HG02938 (cell line): ENCODE measurements around the gene KSR1.

Experiments used
- ATAC-seq: cut with Tn5 transposase; IDR thresholded peaks from one replicate; pipeline ENCODE4 v1.9.1; 2021; ENCODE audit warnings: mild to moderate bottlenecking, moderate library complexity; ENCODE audit not compliant: unreplicated experiment

KSR1 gene

GRCh38 chr17:27532269-27533263, 76.3 kb downstream of the KSR1 start:
- no peak for ATAC-seq

DNA sequence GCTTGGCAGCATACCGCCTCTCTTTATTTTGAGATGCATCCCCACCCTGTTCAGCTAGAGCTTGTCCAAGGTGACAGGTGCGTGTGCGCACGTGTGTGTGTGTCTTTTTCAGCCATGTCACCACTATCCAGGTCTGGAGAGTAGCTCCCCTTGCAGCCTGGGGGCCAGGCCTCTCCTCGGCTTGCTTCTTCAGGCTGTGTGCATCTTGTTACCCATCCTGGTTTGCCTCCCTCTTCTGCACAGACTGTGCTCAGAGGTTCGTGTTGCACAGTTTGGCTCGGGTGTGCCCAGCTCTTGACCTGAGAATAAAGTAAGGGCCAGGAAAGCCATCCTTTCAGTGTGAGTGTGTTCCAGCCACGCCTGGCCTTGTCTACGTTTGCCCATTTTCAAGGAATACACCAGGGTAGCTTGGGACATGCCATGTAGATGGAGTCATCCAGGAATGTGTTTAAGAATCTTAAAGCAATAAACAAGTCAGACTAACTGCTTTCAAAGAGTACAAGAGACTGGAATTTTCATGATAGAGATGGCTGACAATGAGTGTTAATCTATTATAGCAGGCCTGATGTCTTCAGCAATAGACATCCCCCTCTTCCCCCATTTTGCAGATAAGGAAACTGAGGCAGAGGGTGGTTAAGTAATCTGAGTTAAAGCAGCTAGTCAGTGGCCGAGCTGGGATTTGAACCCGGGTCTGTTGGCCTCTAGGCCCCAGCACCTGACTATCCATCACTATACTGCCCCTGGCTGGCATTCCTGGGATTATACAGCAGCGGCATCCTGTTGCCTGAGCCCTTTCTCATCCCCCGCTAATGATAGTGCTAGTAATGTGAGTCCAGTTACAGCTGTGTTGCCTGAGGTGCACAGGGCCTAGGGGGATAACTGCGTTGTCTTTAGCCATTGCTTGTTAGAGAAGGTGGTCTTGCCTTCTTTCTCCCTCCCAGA, 77.9 kb downstream of the KSR1 start:
- no peak for ATAC-seq

DNA sequence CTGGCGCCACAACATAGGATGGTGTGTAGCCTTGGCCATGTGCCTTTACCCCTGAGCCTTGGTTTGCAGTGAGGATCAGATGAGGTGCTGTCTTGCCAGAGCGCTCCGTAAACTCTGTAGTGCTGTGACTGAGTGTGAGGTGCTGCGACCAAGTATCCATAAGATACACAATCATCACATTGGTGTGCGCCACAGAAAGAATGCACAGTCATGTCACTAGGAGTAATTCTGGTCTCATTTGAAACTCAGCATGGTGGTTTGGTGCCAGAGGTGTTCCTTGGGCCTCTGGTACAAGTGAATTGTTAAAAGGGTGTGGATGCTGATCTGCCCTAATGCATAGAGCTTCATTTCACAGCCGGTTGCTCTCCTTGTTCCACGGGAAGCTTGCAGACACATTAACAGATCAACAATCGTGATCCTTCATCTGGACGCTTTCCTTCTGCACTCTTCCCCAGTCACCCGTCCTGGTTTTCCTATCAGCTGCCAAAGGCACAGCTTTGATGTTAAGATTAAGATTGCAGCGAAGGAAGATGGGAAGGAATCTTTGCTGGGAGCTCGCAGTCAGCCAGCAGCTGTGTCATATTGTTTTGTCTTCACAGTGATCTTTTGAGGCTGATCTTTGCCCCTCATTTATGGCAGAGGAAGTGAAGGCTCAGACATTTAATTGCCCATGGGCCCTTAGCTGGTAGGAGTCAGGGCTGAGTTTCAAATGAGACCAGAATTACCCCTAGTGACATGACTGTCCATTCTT, 79.1 kb downstream of the KSR1 start:
- no peak for ATAC-seq

DNA sequence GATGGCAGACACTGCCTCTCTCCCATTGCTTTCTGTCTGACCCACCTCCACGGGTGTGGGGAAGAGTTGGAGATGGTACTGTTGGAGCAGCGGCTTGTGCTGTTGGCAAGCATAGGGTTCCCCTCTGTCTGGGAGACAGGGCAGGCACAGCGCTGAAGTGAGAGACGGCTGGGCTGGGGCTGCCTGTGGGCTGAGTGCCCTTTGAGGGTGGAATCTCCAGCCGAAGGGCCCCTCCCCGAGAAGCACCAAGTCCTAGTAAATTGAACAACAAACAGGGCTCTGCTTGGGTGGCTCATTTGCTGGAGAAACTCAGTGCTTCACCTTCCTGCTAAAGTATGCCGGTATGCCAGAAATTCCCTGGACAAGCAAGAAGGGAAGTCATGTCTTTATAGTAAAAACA, 79.7 kb downstream of the KSR1 start:
- no peak for ATAC-seq

- no peak for ATAC-seq
These were observed 80.5 kb downstream of the KSR1 start for GRCh38 chr17:27536781-27537180.

DNA sequence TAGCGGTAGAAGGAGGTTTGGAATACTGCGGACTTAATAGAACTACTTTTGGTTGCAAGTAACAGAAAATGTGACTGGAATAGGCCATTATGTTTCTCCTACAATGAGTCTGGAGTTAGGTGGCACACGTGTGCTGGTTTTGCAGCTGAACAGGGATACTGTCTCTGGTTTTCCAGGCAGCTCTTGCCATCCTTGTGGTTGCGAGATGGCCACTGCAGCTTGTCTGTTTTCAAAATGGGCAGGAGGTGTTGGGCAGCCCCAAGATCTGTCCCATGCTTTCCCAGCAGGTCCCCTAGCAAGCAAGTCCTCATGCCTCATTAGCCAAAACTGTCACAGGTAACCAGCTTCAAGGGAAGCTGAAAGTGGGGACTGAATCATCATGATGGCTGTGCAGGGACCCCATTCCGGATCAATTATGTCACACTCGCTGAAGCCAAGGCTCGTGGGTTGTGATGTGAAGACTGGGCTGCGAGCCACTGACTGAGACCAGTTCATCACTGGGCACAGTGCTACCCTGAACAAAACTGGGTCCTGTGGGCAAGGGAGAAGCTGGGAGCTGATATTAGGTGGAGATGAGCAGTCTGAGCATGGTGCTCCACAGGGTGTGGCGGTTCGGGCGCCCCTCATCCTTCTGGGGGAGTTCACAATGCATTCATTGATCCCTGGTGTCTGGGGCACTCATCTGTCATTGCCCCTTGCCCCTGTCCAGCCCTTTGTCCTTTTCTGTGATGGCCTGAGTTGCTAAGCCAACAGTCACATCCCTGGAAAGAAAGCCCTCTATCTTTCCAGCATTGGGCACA, 82.1 kb downstream of the KSR1 start:
- no peak for ATAC-seq

GRCh38 chr17:27539152-27539551, 82.9 kb downstream of the KSR1 start:
- no peak for ATAC-seq

- ATAC-seq: no peak
These were observed 83.6 kb downstream of the KSR1 start for GRCh38 chr17:27539794-27540317.

DNA sequence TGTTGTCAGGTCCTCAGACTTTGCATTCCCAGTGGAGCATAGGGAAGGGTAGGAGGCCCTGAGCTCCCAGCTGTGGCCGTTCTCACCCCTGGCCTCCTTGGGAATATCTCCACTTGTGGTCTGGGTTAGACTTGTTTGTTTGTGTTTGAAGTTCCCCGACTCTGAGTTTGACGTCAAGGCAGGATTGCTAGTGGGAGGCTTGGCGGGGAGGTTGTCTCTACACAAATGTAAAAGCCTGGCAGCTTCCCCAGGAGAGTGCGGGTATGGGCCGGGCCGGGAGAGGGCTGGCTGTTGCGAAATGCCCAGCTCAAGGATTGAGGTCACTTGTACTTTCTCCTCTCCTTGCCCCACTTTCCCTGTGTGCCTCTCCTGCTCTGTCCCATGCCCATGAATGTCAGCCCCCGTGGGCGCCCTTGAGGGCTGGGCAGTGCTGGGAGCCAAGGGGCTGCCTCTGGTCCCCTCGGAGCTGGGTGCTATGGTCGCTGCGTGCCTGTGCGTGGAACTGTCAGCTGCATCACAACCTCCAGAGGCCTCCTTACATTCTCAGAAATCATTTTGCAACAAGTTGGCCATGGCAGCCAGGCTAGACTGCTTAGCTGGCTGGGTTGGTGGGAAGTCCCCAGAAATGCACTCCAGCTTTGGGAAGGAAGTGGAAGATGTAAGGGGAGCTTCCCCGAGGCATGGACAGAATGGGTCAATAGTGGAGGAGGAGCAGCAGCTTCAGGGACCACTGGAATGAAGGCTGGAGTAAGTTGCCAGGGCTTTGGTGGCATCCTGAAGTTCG, 84.3 kb downstream of the KSR1 start:
- no peak for ATAC-seq

DNA sequence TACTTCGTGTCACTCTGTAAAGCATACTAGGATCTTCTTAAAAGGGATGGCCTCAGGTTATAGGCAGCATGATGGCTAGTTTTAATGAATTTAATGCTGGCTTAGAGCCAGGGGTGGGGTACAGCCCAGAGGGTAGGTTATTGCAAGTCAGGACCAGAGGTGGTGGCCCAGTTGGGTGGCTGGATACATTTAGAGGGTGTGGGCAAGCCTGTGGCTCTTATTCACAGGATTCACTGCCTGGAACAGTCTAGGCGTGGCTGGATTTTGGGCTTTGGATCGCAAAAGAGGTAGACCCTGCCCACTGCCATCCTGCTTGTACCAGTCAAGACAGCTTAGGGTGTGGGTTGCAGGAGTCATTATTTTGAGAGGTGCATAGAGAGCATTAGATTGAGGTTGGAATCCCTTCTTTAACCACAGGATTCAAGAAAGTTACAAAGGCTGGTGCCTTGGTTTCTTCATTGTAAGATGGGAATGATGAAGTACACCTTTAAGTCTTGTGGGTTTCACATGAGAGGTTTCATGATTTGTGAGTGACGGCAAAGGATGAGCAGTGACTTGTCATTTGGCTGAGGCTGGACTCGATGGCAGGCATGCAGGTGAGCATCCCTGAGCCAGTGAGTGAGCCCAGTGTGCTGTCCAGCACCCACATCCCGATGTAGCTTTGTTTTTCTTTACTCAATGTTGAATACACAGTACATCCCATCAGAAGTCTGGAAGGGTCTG, 85.2 kb downstream of the KSR1 start:
- no peak for ATAC-seq

GRCh38 chr17:27542841-27543463, 86.7 kb downstream of the KSR1 start:
- no peak for ATAC-seq

DNA sequence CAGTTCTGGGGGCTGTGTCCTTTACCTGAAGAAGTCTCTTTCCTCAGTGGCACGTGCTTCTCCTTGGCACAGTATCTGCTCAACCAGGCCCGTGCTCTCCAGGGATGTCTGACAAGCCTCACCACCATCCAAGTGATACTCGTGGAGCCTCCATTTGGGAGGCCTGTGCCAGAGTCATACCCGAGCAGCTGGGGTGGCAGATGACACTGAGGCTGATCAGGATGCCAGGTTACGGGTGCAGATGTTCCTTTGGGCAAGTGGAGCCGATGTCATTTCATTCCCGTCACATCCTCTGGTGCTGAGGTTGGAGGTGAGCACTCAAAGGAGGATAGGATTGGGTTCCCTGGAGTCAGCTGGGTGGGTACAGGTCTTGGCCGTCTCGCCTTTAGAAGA, 87.2 kb downstream of the KSR1 start:
- no peak for ATAC-seq

GRCh38 chr17:27543958-27544349, 87.7 kb downstream of the KSR1 start:
- no peak for ATAC-seq

GRCh38 chr17:27544350-27545131, 88.3 kb downstream of the KSR1 start:
- peak; percentile 89 for ATAC-seq

DNA sequence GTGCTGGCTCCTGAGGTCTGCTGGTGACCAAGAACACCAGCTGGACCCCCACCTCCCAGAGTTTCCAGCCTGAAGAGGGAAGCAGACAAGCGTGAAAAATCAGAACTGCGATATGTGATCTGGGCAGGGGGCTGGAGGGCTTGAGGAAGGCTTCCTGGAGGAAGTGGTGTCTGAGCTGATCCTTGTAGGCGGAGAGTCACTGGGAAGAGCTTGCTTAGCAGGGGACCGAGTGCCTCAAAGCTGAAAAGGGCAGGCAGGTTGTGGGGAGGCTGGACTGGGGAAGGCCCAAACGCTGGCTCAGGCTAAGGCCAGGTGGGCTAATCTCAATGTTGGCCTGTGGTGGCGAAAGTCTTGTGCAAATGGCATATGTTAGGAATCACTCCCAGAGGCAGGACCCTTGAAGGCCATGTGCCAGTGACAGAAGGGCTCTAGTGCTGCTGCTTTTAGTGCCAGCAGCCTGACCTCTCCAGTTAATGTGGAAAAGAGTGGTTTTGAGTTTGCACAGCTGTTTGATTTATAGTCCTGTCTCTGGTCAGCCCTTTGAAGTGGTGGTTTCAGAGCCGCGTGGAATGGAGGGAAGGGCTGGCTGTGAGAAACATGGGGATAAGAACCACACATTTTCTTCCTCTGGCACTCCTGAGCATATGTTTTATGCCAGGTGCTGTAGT, 89.4 kb downstream of the KSR1 start:
- ATAC-seq: no peak

GRCh38 chr17:27546624-27547300, 90.5 kb downstream of the KSR1 start:
- no peak for ATAC-seq
